ENCODE data around the gene FAM236A. TPM values are rescaled to one million over a fixed set of nuclear protein-coding genes. Genes with fewer than 3 reads are reported as not detected.
"Not testable (repeated sequence)": the region's sequence is repeated elsewhere in the genome, so short reads cannot be mapped to it uniquely, and the experiment has no call there.

The FAM236A gene
- total and polyA plus RNA-seq, 2 donors from 2014 or later, result not detected

- H3K9me3 ChIP-seq (ENCODE audit: control insufficient read depth in 2 of 3, insufficient read depth in 1 of 3, low read length in 3 of 3); H3K4me3 ChIP-seq (ENCODE audit: low read length in 3 of 3); FAIRE-seq; intact Hi-C loops (cut with DNase I); H3K36me3 ChIP-seq (ENCODE audit: control insufficient read depth in 2 of 3, insufficient read depth in 3 of 3, low read length in 3 of 3); H3K4me1 ChIP-seq (ENCODE audit: control insufficient read depth in 2 of 3, insufficient read depth in 2 of 3, low read depth in 1 of 3, low read length in 3 of 3); DNase-seq; H3K27me3 ChIP-seq (ENCODE audit: control insufficient read depth, insufficient read depth, low read length); H3K9ac ChIP-seq (ENCODE audit: low read length in 3 of 3); H3K27ac ChIP-seq (ENCODE audit: low read depth in 2 of 2, low read length in 2 of 2): not testable (repeated sequence)
Observed at GRCh38 chrX:72943035-72943818, 5.2 kb downstream of the FAM236A start.

GRCh38 chrX:72943819-72944169 lies 5.8 kb downstream of the FAM236A start, which contains the start of gene DMRTC1:
Gene DMRTC1, minus strand, starts transcription at chrX:72943837. Its CDS starts 68,143 bp downstream, at chrX:72875694.
- DNase-seq; FAIRE-seq; H3K27me3 ChIP-seq (ENCODE audit: control insufficient read depth, insufficient read depth, low read length); H3K4me1 ChIP-seq (ENCODE audit: control insufficient read depth in 2 of 3, insufficient read depth in 2 of 3, low read depth in 1 of 3, low read length in 3 of 3); intact Hi-C loops (cut with DNase I); H3K27ac ChIP-seq (ENCODE audit: low read depth in 2 of 2, low read length in 2 of 2); H3K4me3 ChIP-seq (ENCODE audit: low read length in 3 of 3); H3K36me3 ChIP-seq (ENCODE audit: control insufficient read depth in 2 of 3, insufficient read depth in 3 of 3, low read length in 3 of 3); H3K9me3 ChIP-seq (ENCODE audit: control insufficient read depth in 2 of 3, insufficient read depth in 1 of 3, low read length in 3 of 3); H3K9ac ChIP-seq (ENCODE audit: low read length in 3 of 3): not testable (repeated sequence)

- H3K36me3 ChIP-seq (ENCODE audit: control insufficient read depth in 2 of 3, insufficient read depth in 3 of 3, low read length in 3 of 3); FAIRE-seq; H3K4me1 ChIP-seq (ENCODE audit: control insufficient read depth in 2 of 3, insufficient read depth in 2 of 3, low read depth in 1 of 3, low read length in 3 of 3); H3K27ac ChIP-seq (ENCODE audit: low read depth in 2 of 2, low read length in 2 of 2); H3K4me3 ChIP-seq (ENCODE audit: low read length in 3 of 3); DNase-seq; H3K27me3 ChIP-seq (ENCODE audit: control insufficient read depth, insufficient read depth, low read length); H3K9ac ChIP-seq (ENCODE audit: low read length in 3 of 3); H3K9me3 ChIP-seq (ENCODE audit: control insufficient read depth in 2 of 3, insufficient read depth in 1 of 3, low read length in 3 of 3); intact Hi-C loops (cut with DNase I): not testable (repeated sequence)
Observed at GRCh38 chrX:72959971-72960370, 22.0 kb downstream of the FAM236A start.

- FAIRE-seq; H3K9me3 ChIP-seq (ENCODE audit: control insufficient read depth in 2 of 3, insufficient read depth in 1 of 3, low read length in 3 of 3); H3K27me3 ChIP-seq (ENCODE audit: control insufficient read depth, insufficient read depth, low read length); intact Hi-C loops (cut with DNase I); H3K27ac ChIP-seq (ENCODE audit: low read depth in 2 of 2, low read length in 2 of 2); H3K36me3 ChIP-seq (ENCODE audit: control insufficient read depth in 2 of 3, insufficient read depth in 3 of 3, low read length in 3 of 3); H3K9ac ChIP-seq (ENCODE audit: low read length in 3 of 3); H3K4me1 ChIP-seq (ENCODE audit: control insufficient read depth in 2 of 3, insufficient read depth in 2 of 3, low read depth in 1 of 3, low read length in 3 of 3); DNase-seq; H3K4me3 ChIP-seq (ENCODE audit: low read length in 3 of 3): not testable (repeated sequence)
Observed at GRCh38 chrX:72971859-72972258, 33.9 kb downstream of the FAM236A start.

- H3K9me3 ChIP-seq (ENCODE audit: control insufficient read depth in 2 of 3, insufficient read depth in 1 of 3, low read length in 3 of 3); H3K27ac ChIP-seq (ENCODE audit: low read depth in 2 of 2, low read length in 2 of 2); H3K4me1 ChIP-seq (ENCODE audit: control insufficient read depth in 2 of 3, insufficient read depth in 2 of 3, low read depth in 1 of 3, low read length in 3 of 3); H3K27me3 ChIP-seq (ENCODE audit: control insufficient read depth, insufficient read depth, low read length); H3K4me3 ChIP-seq (ENCODE audit: low read length in 3 of 3); intact Hi-C loops (cut with DNase I); FAIRE-seq; H3K9ac ChIP-seq (ENCODE audit: low read length in 3 of 3); H3K36me3 ChIP-seq (ENCODE audit: control insufficient read depth in 2 of 3, insufficient read depth in 3 of 3, low read length in 3 of 3); DNase-seq: not testable (repeated sequence)
Observed at GRCh38 chrX:72974885-72975284, 36.9 kb downstream of the FAM236A start.

- peak in 1 of 5 donors; percentile 19 for DNase-seq
- H3K4me1 ChIP-seq (ENCODE audit: control insufficient read depth in 2 of 3, insufficient read depth in 2 of 3, low read depth in 1 of 3, low read length in 3 of 3); H3K9me3 ChIP-seq (ENCODE audit: control insufficient read depth in 2 of 3, insufficient read depth in 1 of 3, low read length in 3 of 3); H3K36me3 ChIP-seq (ENCODE audit: control insufficient read depth in 2 of 3, insufficient read depth in 3 of 3, low read length in 3 of 3); H3K9ac ChIP-seq (ENCODE audit: low read length in 3 of 3); H3K27ac ChIP-seq (ENCODE audit: low read depth in 2 of 2, low read length in 2 of 2); H3K4me3 ChIP-seq (ENCODE audit: low read length in 3 of 3); intact Hi-C loops (cut with DNase I); H3K27me3 ChIP-seq (ENCODE audit: control insufficient read depth, insufficient read depth, low read length); FAIRE-seq: not testable (repeated sequence)
Observed at GRCh38 chrX:72980894-72981469, 43.0 kb downstream of the FAM236A start.

Other genes starting within 250 kb of the FAM236A start
- gene PHKA1, start 223.9 kb upstream of the FAM236A start, total RNA-seq, result 3.4 TPM
- 2.6 TPM for gene PHKA1, start 223.9 kb upstream of the FAM236A start, polyA plus RNA-seq (ENCODE audit: insufficient read depth, low read depth, low replicate concordance)
- 2.0 TPM for gene DMRTC1B, start 161.3 kb upstream of the FAM236A start, total RNA-seq
- gene DMRTC1B, start 161.3 kb upstream of the FAM236A start, polyA plus RNA-seq (ENCODE audit: insufficient read depth, low read depth, low replicate concordance), result 3.9 TPM
- gene FAM236B, start 155.5 kb upstream of the FAM236A start, total RNA-seq, result not detected
- not detected for gene FAM236B, start 155.5 kb upstream of the FAM236A start, polyA plus RNA-seq (ENCODE audit: insufficient read depth, low read depth, low replicate concordance)
- not detected for gene FAM236D, start 130.0 kb upstream of the FAM236A start, total RNA-seq
- not detected for gene FAM236D, start 130.0 kb upstream of the FAM236A start, polyA plus RNA-seq (ENCODE audit: insufficient read depth, low read depth, low replicate concordance)
- not detected for gene FAM236C, start 25.6 kb upstream of the FAM236A start, total RNA-seq
- gene FAM236C, start 25.6 kb upstream of the FAM236A start, polyA plus RNA-seq (ENCODE audit: insufficient read depth, low read depth, low replicate concordance), result not detected
- 0.41 TPM for gene DMRTC1, start 5.6 kb downstream of the FAM236A start, total RNA-seq
- not detected for gene DMRTC1, start 5.6 kb downstream of the FAM236A start, polyA plus RNA-seq (ENCODE audit: insufficient read depth, low read depth, low replicate concordance)
- not detected for gene PABPC1L2B, start 64.7 kb downstream of the FAM236A start, total RNA-seq
- not detected for gene PABPC1L2B, start 64.7 kb downstream of the FAM236A start, polyA plus RNA-seq (ENCODE audit: insufficient read depth, low read depth, low replicate concordance)
- gene PABPC1L2A, start 141.3 kb downstream of the FAM236A start, total RNA-seq, result not detected
- not detected for gene PABPC1L2A, start 141.3 kb downstream of the FAM236A start, polyA plus RNA-seq (ENCODE audit: insufficient read depth, low read depth, low replicate concordance)